ENCODE data around the gene TUBB6.

The TUBB6 gene

GRCh38 chr18:12314591-12315305, 6.7 kb downstream of the TUBB6 start:
- ChIA-PET POLR2A (no interaction called here), CTCF (interaction anchor here (0.6 to 8.2 kb wide), 6 partner anchors 9 to 43 kb away, joined by 3 to 70 read pairs (median 6); no protein-coding TSS in a partner anchor)
- H3K4me3 ChIP-seq (ENCODE audit: control insufficient read depth in 1 of 7, extremely low read depth in 1 of 7, insufficient read depth in 4 of 7, low read depth in 2 of 7, low read length in 6 of 7) = no peak overlapping the region
- H3K36me3 ChIP-seq (ENCODE audit: control insufficient read depth in 4 of 4, insufficient read depth in 4 of 4, low read length in 3 of 4) = peaks cover 0 to 19% (median 5%) of the 10 kb centered on the region in 4 experiments
- H3K9me3 ChIP-seq (ENCODE audit: control extremely low read depth in 1 of 5, control insufficient read depth in 4 of 5, insufficient read depth in 2 of 5, low read depth in 1 of 5, low read length in 4 of 5) = peaks cover 0 to 9% (median 4%) of the 10 kb centered on the region in 5 experiments
- no CpG with 5 or more reads among the region's 1 CpG for WGBS (ENCODE audit: insufficient coverage)
- peaks cover 0 to 31% (median 23%) of the 10 kb centered on the region in 4 experiments for H3K4me1 ChIP-seq (ENCODE audit: control extremely low read depth in 1 of 4, control insufficient read depth in 4 of 4, insufficient read depth in 4 of 4, low read length in 3 of 4)
- H3K27ac ChIP-seq (ENCODE audit: insufficient read depth in 1 of 2, low read depth in 1 of 2, low read length in 2 of 2, poor library complexity in 1 of 2, severe bottlenecking in 2 of 2) = no peak overlapping the region
- H3K27me3 ChIP-seq (replicated peaks in 2 of 5; ENCODE audit: control insufficient read depth in 4 of 5, insufficient read depth in 5 of 5, low read length in 4 of 5) = peaks cover 0 to 8% (median 0%) of the 10 kb centered on the region in 5 experiments
- no peak for DNase-seq

GRCh38 chr18:12315490-12315889, 7.4 kb downstream of the TUBB6 start:
- WGBS (ENCODE audit: insufficient coverage) = 88% methylated on average over 3 of the region's 10 CpGs
- Histone ChIP-seq H3K4me3 (ENCODE audit: control insufficient read depth in 1 of 7, extremely low read depth in 1 of 7, insufficient read depth in 4 of 7, low read depth in 2 of 7, low read length in 6 of 7) (no peak overlapping the region), H3K9me3 (ENCODE audit: control extremely low read depth in 1 of 5, control insufficient read depth in 4 of 5, insufficient read depth in 2 of 5, low read depth in 1 of 5, low read length in 4 of 5) (peaks cover 0 to 9% (median 4%) of the 10 kb centered on the region in 5 experiments), H3K36me3 (ENCODE audit: control insufficient read depth in 4 of 4, insufficient read depth in 4 of 4, low read length in 3 of 4) (peaks cover 0 to 19% (median 5%) of the 10 kb centered on the region in 4 experiments), H3K4me1 (ENCODE audit: control extremely low read depth in 1 of 4, control insufficient read depth in 4 of 4, insufficient read depth in 4 of 4, low read length in 3 of 4) (peaks cover 0 to 28% (median 23%) of the 10 kb centered on the region in 4 experiments), H3K27ac (ENCODE audit: insufficient read depth in 1 of 2, low read depth in 1 of 2, low read length in 2 of 2, poor library complexity in 1 of 2, severe bottlenecking in 2 of 2) (no peak overlapping the region), H3K27me3 (replicated peaks in 2 of 5; ENCODE audit: control insufficient read depth in 4 of 5, insufficient read depth in 5 of 5, low read length in 4 of 5) (peaks cover 0 to 4% (median 0%) of the 10 kb centered on the region in 5 experiments)
- DNase-seq = no peak
- ChIA-PET CTCF (interaction anchor here (0.6 to 8.2 kb wide), 3 partner anchors 13 to 43 kb away, joined by 3 to 70 read pairs (median 7); no protein-coding TSS in a partner anchor), POLR2A (interaction anchor here (0.8 kb wide), 1 partner anchor 9 kb away, joined by 3 read pairs; no protein-coding TSS in a partner anchor)

DNA sequence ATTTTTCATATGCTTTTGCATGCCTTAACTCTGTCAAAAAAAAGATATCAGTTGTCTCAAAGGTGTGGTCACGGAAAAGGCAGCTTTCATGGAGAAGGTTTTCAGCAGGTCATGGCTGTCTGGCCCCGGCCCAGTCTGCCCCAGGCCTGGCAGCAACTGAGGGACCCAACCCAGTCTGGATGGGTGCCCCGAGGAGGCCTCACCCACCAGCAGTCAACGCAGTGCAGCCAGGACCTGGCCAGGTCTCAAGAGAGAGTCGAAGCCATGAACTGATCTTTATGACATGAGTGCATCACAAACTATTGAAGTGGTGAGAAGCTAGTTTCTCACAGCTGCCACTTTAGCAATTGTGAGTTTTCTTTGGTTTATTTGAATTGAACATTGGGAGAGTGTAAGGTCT, 7.9 kb downstream of the TUBB6 start:
- H3K36me3 ChIP-seq (ENCODE audit: control insufficient read depth in 4 of 4, insufficient read depth in 4 of 4, low read length in 3 of 4) = peaks cover 0 to 22% (median 6%) of the 10 kb centered on the region in 4 experiments
- no peak overlapping the region for H3K4me3 ChIP-seq (ENCODE audit: control insufficient read depth in 1 of 7, extremely low read depth in 1 of 7, insufficient read depth in 4 of 7, low read depth in 2 of 7, low read length in 6 of 7)
- ChIA-PET CTCF (interaction anchor here (2.1 to 8.2 kb wide), 2 partner anchors 12 to 43 kb away, joined by 7 to 70 read pairs; no protein-coding TSS in a partner anchor), POLR2A (interaction anchor here (0.8 kb wide), 1 partner anchor 8 kb away, joined by 3 read pairs; no protein-coding TSS in a partner anchor)
- no peak for DNase-seq
- H3K9me3 ChIP-seq (ENCODE audit: control extremely low read depth in 1 of 5, control insufficient read depth in 4 of 5, insufficient read depth in 2 of 5, low read depth in 1 of 5, low read length in 4 of 5) = peaks cover 0 to 9% (median 2%) of the 10 kb centered on the region in 5 experiments
- H3K27me3 ChIP-seq (replicated peaks in 2 of 5; ENCODE audit: control insufficient read depth in 4 of 5, insufficient read depth in 5 of 5, low read length in 4 of 5) = peaks cover 0 to under 1% (median 0%) of the 10 kb centered on the region in 5 experiments
- WGBS (ENCODE audit: insufficient coverage) = 97% methylated on average over 4 of the region's 5 CpGs
- peaks cover 0 to 28% (median 23%) of the 10 kb centered on the region in 4 experiments for H3K4me1 ChIP-seq (ENCODE audit: control extremely low read depth in 1 of 4, control insufficient read depth in 4 of 4, insufficient read depth in 4 of 4, low read length in 3 of 4)
- H3K27ac ChIP-seq (ENCODE audit: insufficient read depth in 1 of 2, low read depth in 1 of 2, low read length in 2 of 2, poor library complexity in 1 of 2, severe bottlenecking in 2 of 2) = no peak overlapping the region

GRCh38 chr18:12317664-12318333, 9.8 kb downstream of the TUBB6 start:
- Histone ChIP-seq H3K4me3 (ENCODE audit: control insufficient read depth in 1 of 7, extremely low read depth in 1 of 7, insufficient read depth in 4 of 7, low read depth in 2 of 7, low read length in 6 of 7) (peak overlapping the region in 2 of 7 experiments; percentile 22 to 45), H3K4me1 (ENCODE audit: control extremely low read depth in 1 of 4, control insufficient read depth in 4 of 4, insufficient read depth in 4 of 4, low read length in 3 of 4) (peaks cover 0 to 28% (median 23%) of the 10 kb centered on the region in 4 experiments), H3K36me3 (ENCODE audit: control insufficient read depth in 4 of 4, insufficient read depth in 4 of 4, low read length in 3 of 4) (peaks cover 0 to 20% (median 9%) of the 10 kb centered on the region in 4 experiments), H3K27ac (ENCODE audit: insufficient read depth in 1 of 2, low read depth in 1 of 2, low read length in 2 of 2, poor library complexity in 1 of 2, severe bottlenecking in 2 of 2) (peak overlapping the region; percentile 84 to 88), H3K27me3 (replicated peaks in 2 of 5; ENCODE audit: control insufficient read depth in 4 of 5, insufficient read depth in 5 of 5, low read length in 4 of 5) (no peaks in the 10 kb centered on the region), H3K9me3 (ENCODE audit: control extremely low read depth in 1 of 5, control insufficient read depth in 4 of 5, insufficient read depth in 2 of 5, low read depth in 1 of 5, low read length in 4 of 5) (no peaks in the 10 kb centered on the region)
- ChIA-PET CTCF (interaction anchor here (0.8 to 8.2 kb wide), 6 partner anchors 9 to 74 kb away, joined by 3 to 70 read pairs (median 4); no protein-coding TSS in a partner anchor), POLR2A (interaction anchor here (0.6 to 0.9 kb wide), 5 partner anchors 9 to 59 kb away, joined by 3 to 7 read pairs (median 3); partner anchors contain the start of genes AFG3L2 and TUBB6)
- DNase-seq = peak; percentile 75 to 92 (median 88)
- WGBS (ENCODE audit: insufficient coverage) = 83% methylated on average over 3 of the region's 6 CpGs

GRCh38 chr18:12318334-12318697, 10.3 kb downstream of the TUBB6 start:
- Histone ChIP-seq H3K36me3 (ENCODE audit: control insufficient read depth in 4 of 4, insufficient read depth in 4 of 4, low read length in 3 of 4) (peaks cover 0 to 20% (median 9%) of the 10 kb centered on the region in 4 experiments), H3K27me3 (replicated peaks in 2 of 5; ENCODE audit: control insufficient read depth in 4 of 5, insufficient read depth in 5 of 5, low read length in 4 of 5) (no peaks in the 10 kb centered on the region), H3K27ac (ENCODE audit: insufficient read depth in 1 of 2, low read depth in 1 of 2, low read length in 2 of 2, poor library complexity in 1 of 2, severe bottlenecking in 2 of 2) (peak overlapping the region; percentile 84 to 88), H3K9me3 (ENCODE audit: control extremely low read depth in 1 of 5, control insufficient read depth in 4 of 5, insufficient read depth in 2 of 5, low read depth in 1 of 5, low read length in 4 of 5) (no peaks in the 10 kb centered on the region), H3K4me3 (ENCODE audit: control insufficient read depth in 1 of 7, extremely low read depth in 1 of 7, insufficient read depth in 4 of 7, low read depth in 2 of 7, low read length in 6 of 7) (peak overlapping the region in 2 of 7 experiments; percentile 16 to 45), H3K4me1 (ENCODE audit: control extremely low read depth in 1 of 4, control insufficient read depth in 4 of 4, insufficient read depth in 4 of 4, low read length in 3 of 4) (peaks cover 0 to 28% (median 23%) of the 10 kb centered on the region in 4 experiments)
- DNase-seq = peak in 1 of 3 donors; percentile 15
- CTCF ChIA-PET = interaction anchor here (0.8 to 8.2 kb wide), 5 partner anchors 9 to 19 kb away, joined by 3 to 70 read pairs (median 4); no protein-coding TSS in a partner anchor
- POLR2A ChIA-PET = interaction anchor here (0.6 to 0.9 kb wide), 3 partner anchors 11 to 59 kb away, joined by 3 to 5 read pairs (median 3); partner anchors contain the start of genes AFG3L2 and TUBB6
- WGBS (ENCODE audit: insufficient coverage) = 68% methylated on average over 5 of the region's 5 CpGs

DNA sequence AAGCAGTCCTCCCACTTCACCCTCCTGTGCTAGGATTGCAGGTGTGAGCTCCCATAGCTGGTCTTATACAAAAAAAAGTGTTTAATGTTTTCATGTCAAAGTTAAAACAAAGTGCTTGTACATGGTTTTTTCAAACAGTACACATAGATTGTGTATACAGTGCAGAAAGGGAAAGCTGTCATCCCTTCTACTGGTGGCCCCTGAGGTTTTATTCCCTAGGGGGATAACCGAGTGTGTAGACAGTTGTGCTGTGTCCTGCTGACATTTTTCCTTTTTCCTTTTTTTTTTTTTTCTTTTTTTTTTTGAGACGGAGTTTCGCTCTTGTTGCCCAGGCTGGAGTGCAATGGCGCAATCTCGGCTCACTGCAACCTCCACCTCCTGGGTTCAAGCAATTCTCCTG, 10.8 kb downstream of the TUBB6 start:
- ChIA-PET POLR2A (interaction anchor here (0.8 kb wide), 1 partner anchor 58 kb away, joined by 3 read pairs; the partner anchor contains the start of gene AFG3L2), CTCF (interaction anchor here (1.3 to 8.2 kb wide), 4 partner anchors 9 to 19 kb away, joined by 3 to 70 read pairs (median 4); no protein-coding TSS in a partner anchor)
- Histone ChIP-seq H3K27me3 (replicated peaks in 2 of 5; ENCODE audit: control insufficient read depth in 4 of 5, insufficient read depth in 5 of 5, low read length in 4 of 5) (no peaks in the 10 kb centered on the region), H3K4me1 (ENCODE audit: control extremely low read depth in 1 of 4, control insufficient read depth in 4 of 4, insufficient read depth in 4 of 4, low read length in 3 of 4) (peaks cover 0 to 27% (median 23%) of the 10 kb centered on the region in 4 experiments), H3K4me3 (ENCODE audit: control insufficient read depth in 1 of 7, extremely low read depth in 1 of 7, insufficient read depth in 4 of 7, low read depth in 2 of 7, low read length in 6 of 7) (no peak overlapping the region), H3K9me3 (ENCODE audit: control extremely low read depth in 1 of 5, control insufficient read depth in 4 of 5, insufficient read depth in 2 of 5, low read depth in 1 of 5, low read length in 4 of 5) (no peaks in the 10 kb centered on the region), H3K27ac (ENCODE audit: insufficient read depth in 1 of 2, low read depth in 1 of 2, low read length in 2 of 2, poor library complexity in 1 of 2, severe bottlenecking in 2 of 2) (no peak overlapping the region), H3K36me3 (ENCODE audit: control insufficient read depth in 4 of 4, insufficient read depth in 4 of 4, low read length in 3 of 4) (peaks cover 0 to 18% (median 9%) of the 10 kb centered on the region in 4 experiments)
- WGBS (ENCODE audit: insufficient coverage) = no CpG with 5 or more reads among the region's 5 CpGs
- DNase-seq = no peak
